Right renal pelvis (tissue), 4 donors: Measurements from ENCODE around the gene ZNF648. TPM values are rescaled to one million over a fixed set of nuclear protein-coding genes. Genes with fewer than 3 reads are reported as not detected.
"Not testable (repeated sequence)": the region's sequence is repeated elsewhere in the genome, so short reads cannot be mapped to it uniquely, and the experiment has no call there.

ENCODE experiments used
- DNase-seq, 4 donors: peaks; one replicate each; pipeline ENCODE4 v3.0.0-alpha.2; 2013; ENCODE audit warnings: low read depth in 4 of 4, low spot score in 3 of 4, missing footprints in 1 of 4
- polyA plus RNA-seq, 4 donors: library from polyadenylated mRNA; unstranded; fragments of 120-200 nt; gene quantifications; one replicate each; pipeline ENCODE4 v1.2.1, GENCODE V29; 2013; ENCODE audit not compliant: insufficient read length in 4 of 4

The ZNF648 gene
- polyA plus RNA-seq, 4 donors = 0.11 to 0.48 (median 0.30) TPM

DNA sequence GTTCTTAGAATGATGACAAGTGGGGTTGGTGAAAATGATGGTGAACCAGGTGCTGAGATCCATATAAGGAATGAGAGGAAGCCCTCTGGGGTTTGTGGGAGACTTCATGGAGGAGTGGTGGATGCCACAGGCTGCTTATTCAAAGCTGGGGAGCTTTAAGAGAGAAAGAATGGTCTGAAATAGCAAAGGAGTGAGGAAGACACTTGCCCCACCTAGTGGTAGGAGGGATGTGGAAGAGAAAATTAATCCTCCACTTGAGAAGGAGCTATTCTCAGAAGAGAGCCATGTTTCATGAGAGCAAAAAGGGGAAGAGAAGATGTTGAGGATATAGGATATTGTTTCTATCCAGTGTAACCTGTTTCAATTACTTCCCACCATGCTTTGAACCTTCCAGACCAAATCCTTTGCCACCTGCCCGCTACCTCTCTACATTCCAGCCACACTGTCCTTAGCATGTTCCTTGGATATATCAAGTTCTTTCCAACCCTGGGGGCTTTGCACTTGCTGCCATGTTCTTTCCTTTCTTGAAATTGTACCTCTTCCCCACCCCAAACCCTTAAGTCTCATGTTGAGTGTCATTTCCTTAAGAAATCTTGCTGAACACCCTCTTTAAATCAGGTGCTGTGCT is 19.6 kb upstream of the ZNF648 start:
- peak in 2 of 4 donors; percentile 29 to 38 for DNase-seq

DNA sequence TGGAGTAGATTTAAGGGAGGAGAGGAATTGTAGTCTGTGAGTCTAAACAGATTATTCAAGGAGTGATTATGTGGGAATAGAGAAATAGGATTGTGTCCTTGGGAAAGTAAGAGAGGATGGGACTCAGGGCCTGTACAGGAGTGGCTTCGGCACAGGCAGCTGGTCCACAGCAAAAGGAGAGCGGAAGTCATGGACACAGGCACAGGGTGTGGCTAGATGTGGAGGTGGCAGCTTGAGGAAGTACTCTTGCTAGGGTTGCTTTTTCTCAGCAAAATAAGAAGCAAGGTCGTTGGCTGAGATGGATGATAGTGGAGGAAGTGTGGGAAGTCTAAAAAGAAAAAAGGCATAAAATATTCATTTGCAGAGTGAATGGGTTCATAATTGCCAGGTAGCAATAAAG is 18.5 kb upstream of the ZNF648 start:
- DNase-seq = no peak

- no peak for DNase-seq
Measured at GRCh38 chr1:182071924-182072323, 10.4 kb upstream of the ZNF648 start.

GRCh38 chr1:182069028-182069466 is 7.5 kb upstream of the ZNF648 start:
- peak; percentile 25 to 54 (median 38) for DNase-seq

- DNase-seq = no peak
Measured at GRCh38 chr1:182066934-182067333, 5.4 kb upstream of the ZNF648 start.

DNA sequence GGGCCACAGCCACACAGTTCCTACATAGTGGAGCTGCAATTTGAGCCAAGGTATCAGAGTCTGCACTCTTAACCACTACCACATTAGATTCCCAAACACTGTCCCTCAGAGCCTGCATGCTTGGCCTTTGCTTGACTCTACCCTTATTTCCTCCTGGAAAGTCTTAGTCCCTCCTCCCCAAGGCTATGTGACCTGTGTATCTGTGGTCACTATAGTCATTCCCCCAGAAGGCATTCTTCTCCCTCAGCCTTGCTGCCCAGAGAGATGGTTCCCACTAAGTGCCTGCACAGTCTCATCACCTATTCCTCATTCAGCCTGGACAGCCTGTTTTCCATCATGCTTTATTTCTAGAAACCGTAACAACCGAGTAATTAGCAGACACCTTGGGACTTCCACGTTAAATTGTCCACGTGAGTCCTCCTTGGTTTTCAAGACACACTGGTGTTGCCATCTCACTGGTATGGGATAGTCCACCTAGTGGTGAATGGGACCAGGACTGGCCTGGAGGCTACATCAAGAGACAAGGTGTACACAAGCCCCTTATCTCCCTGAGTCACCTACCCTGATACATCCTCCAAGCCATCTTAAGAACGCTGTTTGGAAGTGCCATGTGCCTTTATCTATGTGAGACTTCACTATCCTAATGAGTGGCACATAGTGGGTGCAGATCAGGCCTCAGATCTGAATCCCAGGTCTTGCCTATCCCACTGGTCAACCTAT is 3.8 kb upstream of the ZNF648 start:
- DNase-seq = no peak

GRCh38 chr1:182064611-182065010 is 3.1 kb upstream of the ZNF648 start:
- DNase-seq = no peak

DNA sequence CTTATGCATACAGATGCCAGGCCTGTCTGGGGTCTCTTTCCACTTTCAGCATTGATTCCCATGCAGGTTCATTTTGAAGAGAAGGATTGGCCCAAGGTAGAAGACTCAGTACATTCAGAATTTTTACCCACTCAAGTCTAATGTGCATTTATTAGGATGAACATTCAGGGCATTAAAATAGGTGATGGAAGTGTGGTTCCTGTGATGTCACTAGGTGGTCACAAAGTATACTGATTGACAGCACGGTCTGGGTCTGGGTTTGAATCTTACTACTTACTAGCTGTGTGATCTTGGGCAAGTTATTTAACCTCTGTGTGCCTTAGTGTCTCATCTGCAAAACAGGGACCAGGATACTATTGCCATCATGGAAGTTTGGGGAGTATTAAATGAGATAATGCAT is 711 bp upstream of the ZNF648 start:
- no peak for DNase-seq

- no peak for DNase-seq
Measured at GRCh38 chr1:182060877-182061276, 635 bp downstream of the ZNF648 start.

DNA sequence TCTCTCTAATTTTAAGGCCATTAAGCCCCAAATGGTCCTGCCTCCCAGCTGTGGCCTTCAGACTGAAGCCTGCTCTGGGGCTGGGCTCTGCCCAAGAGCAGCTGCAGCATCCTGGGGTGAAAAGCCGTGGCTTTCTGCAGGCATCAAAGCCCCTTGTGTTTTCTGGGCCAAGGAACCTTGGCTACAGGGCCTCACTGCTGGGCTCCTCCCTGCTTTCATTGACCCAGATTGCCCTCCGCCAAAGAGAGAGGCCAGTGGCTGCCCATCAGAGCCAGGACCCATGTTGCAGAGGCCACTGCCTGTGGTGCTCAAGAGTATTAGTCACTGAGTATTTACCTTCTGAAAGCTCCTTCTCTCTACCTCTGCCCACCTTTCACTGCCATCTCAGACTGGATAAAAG is 1.6 kb downstream of the ZNF648 start:
- DNase-seq = no peak

GRCh38 chr1:182056601-182057366 is 4.7 kb downstream of the ZNF648 start:
- DNase-seq = peak in 2 of 4 donors; percentile 7 to 10

DNA sequence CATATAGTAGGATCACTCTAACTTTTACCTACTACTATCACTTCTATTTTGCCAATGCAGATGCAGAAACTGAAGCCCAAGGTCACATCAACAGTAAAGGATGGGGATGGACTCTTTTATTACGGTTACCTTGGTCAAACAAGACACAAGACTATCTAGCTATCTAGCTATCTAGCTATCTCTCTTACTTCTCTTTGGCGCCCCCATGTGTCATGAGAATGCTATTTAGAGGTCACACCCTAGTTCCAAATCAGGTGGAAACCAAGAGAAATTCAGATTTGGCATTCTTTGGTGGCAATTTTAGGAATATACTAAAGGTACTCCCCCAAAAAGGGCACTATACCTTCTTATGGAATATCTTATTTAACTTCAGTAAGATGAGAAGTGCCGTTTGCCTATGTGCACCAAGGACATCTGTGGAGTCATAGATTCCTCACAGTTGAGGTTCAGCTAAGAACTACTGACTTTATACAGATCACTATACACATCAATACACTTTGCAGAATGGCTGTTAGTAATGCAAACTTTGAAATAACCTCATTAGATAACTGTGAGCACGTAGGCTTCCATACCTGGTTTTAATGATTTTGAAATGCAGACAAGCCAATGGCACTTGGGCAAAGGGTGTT is 6.7 kb downstream of the ZNF648 start:
- no peak for DNase-seq

DNA sequence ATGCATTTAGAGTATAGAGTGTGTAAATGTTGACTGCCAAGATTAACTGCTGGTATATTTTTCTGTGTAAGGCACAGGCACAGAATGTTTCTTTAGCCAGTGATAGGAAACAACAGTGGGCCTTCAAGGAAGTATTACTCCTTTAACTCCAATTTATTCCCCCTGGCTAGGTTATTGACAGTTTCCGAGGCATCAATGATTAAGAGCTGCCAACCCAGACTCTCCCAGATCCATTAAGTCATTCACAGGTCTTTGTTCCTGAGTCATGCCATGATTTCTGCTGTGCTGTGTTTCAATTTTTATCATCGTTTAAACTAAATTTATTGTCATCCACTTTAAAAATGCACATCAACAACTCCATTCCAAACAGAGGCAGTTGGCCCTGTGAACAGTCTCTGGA is 9.2 kb downstream of the ZNF648 start:
- no peak for DNase-seq

GRCh38 chr1:182051938-182052337 is 9.6 kb downstream of the ZNF648 start:
- DNase-seq = no peak

DNA sequence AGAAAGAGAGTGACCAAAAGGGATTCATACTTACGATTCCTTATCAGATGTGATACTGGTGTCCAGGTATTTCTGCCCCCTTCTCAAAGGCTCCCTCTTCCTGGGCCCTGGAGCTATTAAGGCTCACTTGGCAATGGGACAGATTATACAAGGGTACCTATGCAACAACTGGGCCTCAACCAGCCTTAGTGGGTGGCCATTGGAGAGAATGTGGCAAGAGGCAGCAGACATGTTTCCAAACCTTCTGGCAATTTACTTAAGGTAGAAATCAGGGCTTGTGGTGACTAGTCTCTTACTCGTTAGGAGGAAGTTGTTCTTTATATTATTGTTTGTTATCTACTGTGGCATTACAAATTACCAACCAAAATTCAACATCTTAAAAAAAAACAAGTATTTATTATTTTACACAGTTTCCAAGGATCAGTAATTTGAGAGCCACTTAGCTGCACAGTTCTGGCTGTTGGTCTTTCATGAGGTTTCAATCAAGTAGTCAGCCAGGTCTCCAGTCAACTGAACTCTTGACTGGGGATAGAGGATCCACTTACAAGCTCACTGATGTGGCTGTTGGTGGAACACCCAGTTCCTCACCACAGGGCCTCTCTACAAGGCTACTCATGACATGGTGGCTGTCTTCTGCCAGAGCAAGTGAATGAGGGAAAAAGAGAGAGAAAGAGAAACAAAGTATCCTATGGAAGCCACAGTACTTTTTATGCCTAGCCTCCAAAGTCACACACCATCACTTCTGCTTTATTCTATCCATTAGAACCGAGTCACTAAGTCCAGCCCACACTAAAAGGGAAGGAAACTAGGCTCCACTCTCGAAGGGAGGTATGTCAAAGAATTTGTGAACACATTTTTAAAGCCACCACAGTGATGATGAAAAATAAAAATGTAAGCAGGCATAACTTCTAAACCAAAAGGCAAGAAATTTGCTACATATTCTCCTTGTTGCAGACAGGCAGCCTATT is 10.7 kb downstream of the ZNF648 start:
- DNase-seq = no peak

GRCh38 chr1:182048562-182048961 is 12.9 kb downstream of the ZNF648 start:
- no peak for DNase-seq

DNA sequence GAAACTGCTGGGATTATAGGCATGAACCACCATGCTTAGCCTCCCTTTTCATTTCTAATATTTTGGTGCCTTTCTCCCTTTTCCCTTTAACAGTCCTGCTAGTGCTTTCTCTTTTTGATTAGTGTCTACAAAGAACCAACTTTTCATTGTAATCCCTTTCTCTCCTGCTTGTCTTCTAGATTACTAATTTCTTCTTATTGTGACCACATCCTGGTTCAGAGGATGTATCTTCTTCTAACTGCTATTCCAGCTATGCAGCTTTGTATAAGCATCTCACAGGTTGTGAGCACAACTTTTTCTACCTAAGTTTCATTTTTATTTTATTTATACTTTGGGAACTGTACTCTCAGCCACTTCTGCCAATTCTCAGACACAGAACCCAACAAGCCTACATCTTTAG is 14.7 kb downstream of the ZNF648 start:
- DNase-seq = no peak

DNA sequence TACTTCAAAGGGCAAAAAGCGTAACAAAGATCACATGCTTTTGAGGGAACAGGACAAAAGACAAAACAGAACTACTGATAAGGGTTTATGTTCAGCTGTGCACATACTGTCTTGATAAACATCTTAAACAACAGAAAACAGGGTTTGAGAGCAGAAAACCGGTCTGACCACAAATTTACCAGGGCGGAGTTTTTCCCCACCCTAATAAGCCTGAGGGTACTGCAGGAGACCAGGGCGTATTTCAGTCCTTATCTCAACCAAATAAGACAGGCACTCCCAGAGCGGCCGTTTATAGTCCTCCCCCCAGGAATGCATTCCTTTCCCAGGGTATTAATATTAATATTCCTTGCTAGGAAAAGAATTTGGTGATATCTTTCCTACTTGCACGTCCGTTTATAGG is 16.0 kb downstream of the ZNF648 start:
- DNase-seq = not testable (repeated sequence)

- DNase-seq = no peak
Measured at GRCh38 chr1:182041615-182042014, 19.9 kb downstream of the ZNF648 start.

DNA sequence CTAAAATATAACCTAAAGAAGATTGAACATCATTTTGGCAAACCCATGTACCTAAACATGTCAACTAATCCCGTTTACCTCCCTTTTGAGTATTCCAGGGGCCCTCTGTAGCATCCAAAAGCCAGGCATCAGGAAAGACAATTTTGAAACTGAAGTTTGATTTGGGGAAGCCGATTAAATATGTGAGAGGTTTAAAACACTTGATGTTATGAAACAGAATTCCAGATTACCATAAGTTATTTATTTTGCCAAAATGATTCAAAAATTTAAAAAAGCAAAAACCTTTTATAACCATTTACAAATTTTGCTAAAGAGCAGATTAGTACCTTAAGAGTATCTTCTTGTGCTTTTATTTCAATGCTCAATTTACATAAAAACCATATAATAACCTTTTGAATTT is 23.3 kb downstream of the ZNF648 start:
- no peak for DNase-seq
